Measurements from ENCODE around the gene KIAA1217.

DNA sequence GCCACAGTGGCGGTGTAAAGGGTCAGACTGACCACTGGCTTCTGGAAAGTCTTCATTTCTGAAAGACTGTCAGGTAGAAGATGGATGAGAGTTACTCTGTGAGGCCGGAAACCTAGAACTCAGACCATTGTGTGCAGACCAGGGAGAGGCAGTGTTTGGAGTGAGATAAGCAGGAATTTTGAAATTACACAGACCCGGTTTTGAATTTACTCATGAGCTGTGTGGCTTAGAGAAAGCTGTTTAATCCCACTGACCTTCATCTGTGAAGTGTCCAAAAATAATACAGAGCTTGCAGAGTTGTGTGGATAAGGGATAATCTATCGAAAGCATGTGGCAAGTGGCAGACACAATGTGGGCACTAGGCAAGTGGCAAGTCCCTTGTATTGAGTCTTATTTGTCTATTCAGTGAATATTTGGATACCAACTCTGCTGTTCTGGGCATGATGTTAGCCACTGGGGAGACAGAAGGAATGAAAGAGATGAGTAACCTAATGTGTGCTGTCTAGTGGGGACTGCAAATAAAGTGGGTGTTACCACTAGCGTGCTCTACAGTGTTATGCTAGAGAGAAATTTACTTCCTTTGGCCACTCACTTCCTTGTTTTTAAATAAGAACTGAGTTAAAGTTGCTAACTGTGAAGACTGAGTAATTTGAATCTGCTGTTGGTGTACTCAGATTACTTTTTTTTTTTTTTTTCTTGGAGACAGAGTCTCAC is 69.4 kb downstream of the KIAA1217 start:
- TF ChIP-seq POLR2A (IDR thresholded peaks at IDR 0.05) = no peak
- TF ChIP-seq, protein P1, sequence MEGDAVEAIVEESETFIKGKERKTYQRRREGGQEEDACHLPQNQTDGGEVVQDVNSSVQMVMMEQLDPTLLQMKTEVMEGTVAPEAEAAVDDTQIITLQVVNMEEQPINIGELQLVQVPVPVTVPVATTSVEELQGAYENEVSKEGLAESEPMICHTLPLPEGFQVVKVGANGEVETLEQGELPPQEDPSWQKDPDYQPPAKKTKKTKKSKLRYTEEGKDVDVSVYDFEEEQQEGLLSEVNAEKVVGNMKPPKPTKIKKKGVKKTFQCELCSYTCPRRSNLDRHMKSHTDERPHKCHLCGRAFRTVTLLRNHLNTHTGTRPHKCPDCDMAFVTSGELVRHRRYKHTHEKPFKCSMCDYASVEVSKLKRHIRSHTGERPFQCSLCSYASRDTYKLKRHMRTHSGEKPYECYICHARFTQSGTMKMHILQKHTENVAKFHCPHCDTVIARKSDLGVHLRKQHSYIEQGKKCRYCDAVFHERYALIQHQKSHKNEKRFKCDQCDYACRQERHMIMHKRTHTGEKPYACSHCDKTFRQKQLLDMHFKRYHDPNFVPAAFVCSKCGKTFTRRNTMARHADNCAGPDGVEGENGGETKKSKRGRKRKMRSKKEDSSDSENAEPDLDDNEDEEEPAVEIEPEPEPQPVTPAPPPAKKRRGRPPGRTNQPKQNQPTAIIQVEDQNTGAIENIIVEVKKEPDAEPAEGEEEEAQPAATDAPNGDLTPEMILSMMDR (IDR thresholded peaks at IDR 0.05) = no peak
